Diencephalon (tissue), 1 donor: ENCODE data around the gene YBX1. TPM values are rescaled to one million over a fixed set of nuclear protein-coding genes. Genes with fewer than 3 reads are reported as not detected.

Source experiments
- total RNA-seq: library from RNA; depleted of rRNA; stranded (reverse); fragments of >200 nt; gene quantifications from one replicate; pipeline ENCODE4 v1.2.3, GENCODE V29; 2014

Gene YBX1
- total RNA-seq: 1,293 TPM

GRCh38 chr1:42681741-42682483 lies at the start of gene YBX1:
YBX1 (plus strand) TSS chr1:42682418; CDS start chr1:42682566, 148 bp downstream.

GRCh38 chr1:42657981-42658876 lies 24.0 kb upstream of the YBX1 start, which contains the start of gene PPIH:
PPIH (plus strand) TSS chr1:42658423; CDS start chr1:42658447, 24 bp downstream.

GRCh38 chr1:42739753-42740700 lies 57.8 kb downstream of the YBX1 start, which contains the start of gene CLDN19:
CLDN19 (minus strand) TSS chr1:42740236; CDS start chr1:42740063, 173 bp downstream.

Other genes starting within 250 kb of the YBX1 start
- 1.6 TPM for gene ZMYND12, start 226.4 kb upstream of the YBX1 start, total RNA-seq
- 44.5 TPM for gene PPCS, start 225.9 kb upstream of the YBX1 start, total RNA-seq
- 30.7 TPM for gene CCDC30, start 219.1 kb upstream of the YBX1 start, total RNA-seq
- gene PPIH, start 24.0 kb upstream of the YBX1 start, total RNA-seq: 20.1 TPM
- 1.2 TPM for gene CLDN19, start 57.8 kb downstream of the YBX1 start, total RNA-seq
- 12.7 TPM for gene P3H1, start 84.6 kb downstream of the YBX1 start, total RNA-seq
- 13.6 TPM for gene C1orf50, start 84.8 kb downstream of the YBX1 start, total RNA-seq
- 0.46 TPM for gene TMEM269, start 102.6 kb downstream of the YBX1 start, total RNA-seq
- gene ERMAP, start 134.7 kb downstream of the YBX1 start, total RNA-seq: 8.1 TPM
- 39.9 TPM for gene SVBP, start 135.0 kb downstream of the YBX1 start, total RNA-seq
- gene ZNF691, start 164.2 kb downstream of the YBX1 start, total RNA-seq: 7.4 TPM